Thyroid gland (tissue), 4 donors: ENCODE measurements around the gene HPGDS. TPM values are rescaled to one million over a fixed set of nuclear protein-coding genes. Genes with fewer than 3 reads are reported as not detected.

ENCODE experiments used
- DNase-seq, 2 donors: peaks; one replicate each; pipeline ENCODE4 v3.0.0-alpha.2; 2019
- H3K27ac ChIP-seq, 3 donors: fragments of 200-600 bp; sonication (generic); 1 replicate in 2 of 3; 2 replicates in 1 of 3; pipeline ENCODE4 v1.5.1; 2016 to 2019; ENCODE audit warnings: mild to moderate bottlenecking in 1 of 3, moderate library complexity in 1 of 3
- H3K27me3 ChIP-seq: fragments of 200-600 bp; sonication (generic); one replicate; pipeline ENCODE4 v1.5.1; 2019
- H3K36me3 ChIP-seq, 2 donors: fragments of 200-600 bp; sonication (generic); one replicate each; pipeline ENCODE4 v1.5.1; 2016 to 2019
- H3K4me1 ChIP-seq, 2 donors: fragments of 200-600 bp; sonication (generic); one replicate each; pipeline ENCODE4 v1.5.1; 2017 to 2019
- H3K4me3 ChIP-seq, 3 donors: fragments of 200-600 bp; sonication (generic); replicated peaks in 1 of 3; 1 replicate in 2 of 3; 2 replicates in 1 of 3; pipeline ENCODE4 v1.5.1; 2016; ENCODE audit warnings: mild to moderate bottlenecking in 1 of 3
- H3K9me3 ChIP-seq: fragments of 200-600 bp; sonication (generic); one replicate; pipeline ENCODE4 v1.5.1; 2017
- POLR2A ChIP-seq, 2 donors: fragments of 450-650 bp; IDR thresholded peaks; one replicate each; pipeline ENCODE4 v1.6.1; 2017; ENCODE audit warnings: antibody characterized with exemption in 2 of 2, mild to moderate bottlenecking in 2 of 2, moderate library complexity in 1 of 2
- WGBS, 2 donors: methylation state at CpG; one replicate each; pipeline ENCODE4 v1.1.5; 2017; 5-methylcytosine and 5-hydroxymethylcytosine counted together
- intact Hi-C: fragments of 100-400 bp; cut with DNase I; formaldehyde crosslinking; loops from one replicate; pipeline ENCODE4 v1.15.1; 2023
- total RNA-seq, 4 donors: library from RNA; depleted of rRNA; stranded (reverse); fragments of >200 nt; gene quantifications; one replicate each; pipeline ENCODE4 v1.2.3, GENCODE V29; 2016
- TF ChIP-seq, protein P1 (sequence below), 6 experiments: fragments of 200-600 bp in 3 of 6; fragments of 450-650 bp in 3 of 6; sonication (generic) in 3 of 6; IDR thresholded peaks; one replicate each; pipeline ENCODE4 v1.5.1; 2016 to 2019; ENCODE audit warnings: antibody characterized with exemption in 6 of 6, mild to moderate bottlenecking in 2 of 6, inconsistent platforms in 1 of 6, moderate library complexity in 1 of 6

Gene HPGDS
- total RNA-seq, 4 donors from 2014 or later: 0.67 TPM; not detected in 3

DNA sequence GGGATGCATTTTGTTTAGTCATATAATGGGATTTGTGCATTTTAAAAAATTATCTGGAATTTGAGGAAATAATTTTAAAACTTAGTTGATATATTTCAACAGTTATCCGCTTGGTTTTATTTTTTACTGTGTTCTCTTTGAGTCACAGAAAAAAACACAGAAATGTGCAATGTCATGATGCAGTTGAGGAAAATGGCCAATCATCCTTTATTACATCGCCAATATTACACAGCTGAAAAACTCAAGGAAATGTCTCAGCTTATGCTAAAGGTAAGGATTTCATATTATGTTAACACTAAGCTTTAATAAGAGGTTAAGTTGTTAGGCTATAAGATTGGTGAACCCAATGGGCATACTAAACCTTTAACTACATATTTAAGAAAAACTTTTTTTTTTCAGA lies 63.9 kb downstream of the HPGDS start:
- Histone ChIP-seq H3K4me1 (no peaks in the 10 kb centered on the region), H3K27me3 (no peaks in the 10 kb centered on the region), H3K27ac (no peak overlapping the region), H3K36me3 (peaks cover 38 to 51% of the 10 kb centered on the region in 2 donors), H3K9me3 (no peaks in the 10 kb centered on the region), H3K4me3 (no peak overlapping the region)
- DNase-seq: no peak
- intact Hi-C loops: no loop called here
- 97% methylated on average over 2 of the region's 2 CpGs for WGBS, 2 donors
- no peak for TF ChIP-seq POLR2A (IDR thresholded peaks at IDR 0.05)
- TF ChIP-seq, protein P1, sequence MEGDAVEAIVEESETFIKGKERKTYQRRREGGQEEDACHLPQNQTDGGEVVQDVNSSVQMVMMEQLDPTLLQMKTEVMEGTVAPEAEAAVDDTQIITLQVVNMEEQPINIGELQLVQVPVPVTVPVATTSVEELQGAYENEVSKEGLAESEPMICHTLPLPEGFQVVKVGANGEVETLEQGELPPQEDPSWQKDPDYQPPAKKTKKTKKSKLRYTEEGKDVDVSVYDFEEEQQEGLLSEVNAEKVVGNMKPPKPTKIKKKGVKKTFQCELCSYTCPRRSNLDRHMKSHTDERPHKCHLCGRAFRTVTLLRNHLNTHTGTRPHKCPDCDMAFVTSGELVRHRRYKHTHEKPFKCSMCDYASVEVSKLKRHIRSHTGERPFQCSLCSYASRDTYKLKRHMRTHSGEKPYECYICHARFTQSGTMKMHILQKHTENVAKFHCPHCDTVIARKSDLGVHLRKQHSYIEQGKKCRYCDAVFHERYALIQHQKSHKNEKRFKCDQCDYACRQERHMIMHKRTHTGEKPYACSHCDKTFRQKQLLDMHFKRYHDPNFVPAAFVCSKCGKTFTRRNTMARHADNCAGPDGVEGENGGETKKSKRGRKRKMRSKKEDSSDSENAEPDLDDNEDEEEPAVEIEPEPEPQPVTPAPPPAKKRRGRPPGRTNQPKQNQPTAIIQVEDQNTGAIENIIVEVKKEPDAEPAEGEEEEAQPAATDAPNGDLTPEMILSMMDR (IDR thresholded peaks at IDR 0.05): no peak

DNA sequence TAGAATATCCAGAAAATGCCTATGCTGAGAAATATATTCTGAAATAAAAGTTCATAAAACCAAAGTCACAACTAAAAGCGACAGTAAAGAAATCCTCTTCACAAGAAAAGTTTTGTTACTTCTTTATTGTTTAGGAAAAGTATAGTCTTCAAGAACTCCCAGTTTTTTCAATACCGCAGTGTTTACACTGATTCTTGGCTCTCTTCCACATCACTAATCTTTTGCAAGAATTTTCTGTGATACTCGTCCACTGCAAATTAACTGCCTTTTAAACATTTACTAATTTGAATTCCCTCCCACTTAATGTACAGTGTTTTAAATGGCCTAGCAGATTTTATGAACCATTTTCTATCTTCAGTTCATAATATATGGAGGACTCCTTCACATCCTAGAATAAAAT lies 65.1 kb downstream of the HPGDS start:
- no peaks in the 10 kb centered on the region for H3K27me3 ChIP-seq
- no peak overlapping the region for H3K4me3 ChIP-seq
- H3K4me1 ChIP-seq: no peaks in the 10 kb centered on the region
- no peak for DNase-seq
- peaks cover 35 to 39% of the 10 kb centered on the region in 2 donors for H3K36me3 ChIP-seq
- TF ChIP-seq, protein P1 (IDR thresholded peaks at IDR 0.05): no peak
- no peak for TF ChIP-seq POLR2A (IDR thresholded peaks at IDR 0.05)
- 88 to 90% methylated on average over 3 of the region's 3 CpGs for WGBS, 2 donors
- intact Hi-C loops: no loop called here
- H3K27ac ChIP-seq: no peak overlapping the region
- H3K9me3 ChIP-seq: no peaks in the 10 kb centered on the region

DNA sequence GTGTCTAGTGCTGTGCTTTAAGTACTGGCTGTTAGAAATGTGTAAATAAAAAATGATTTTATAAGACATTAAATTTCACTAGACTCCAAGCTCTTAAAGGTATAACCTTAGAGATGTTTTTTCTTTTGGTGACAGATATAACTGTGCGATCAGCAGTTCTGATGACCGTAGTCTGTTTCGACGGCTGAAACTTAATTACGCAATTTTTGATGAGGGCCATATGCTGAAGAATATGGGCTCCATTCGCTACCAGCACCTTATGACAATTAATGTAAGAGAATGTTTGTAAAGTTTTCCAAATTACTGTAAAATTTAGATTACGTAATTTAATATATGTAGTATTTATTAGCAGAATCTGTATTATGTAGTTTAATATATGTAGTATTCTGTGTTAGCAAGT lies 66.4 kb downstream of the HPGDS start:
- no peaks in the 10 kb centered on the region for H3K4me1 ChIP-seq
- H3K36me3 ChIP-seq: peaks cover 30% of the 10 kb centered on the region in 2 donors
- H3K9me3 ChIP-seq: no peaks in the 10 kb centered on the region
- H3K4me3 ChIP-seq: no peak overlapping the region
- intact Hi-C loops: no loop called here
- H3K27me3 ChIP-seq: no peaks in the 10 kb centered on the region
- WGBS, 2 donors: 97 to 98% methylated on average over 7 of the region's 7 CpGs
- no peak for TF ChIP-seq POLR2A (IDR thresholded peaks at IDR 0.05)
- TF ChIP-seq, protein P1 (IDR thresholded peaks at IDR 0.05): no peak
- no peak for DNase-seq
- H3K27ac ChIP-seq: no peak overlapping the region

DNA sequence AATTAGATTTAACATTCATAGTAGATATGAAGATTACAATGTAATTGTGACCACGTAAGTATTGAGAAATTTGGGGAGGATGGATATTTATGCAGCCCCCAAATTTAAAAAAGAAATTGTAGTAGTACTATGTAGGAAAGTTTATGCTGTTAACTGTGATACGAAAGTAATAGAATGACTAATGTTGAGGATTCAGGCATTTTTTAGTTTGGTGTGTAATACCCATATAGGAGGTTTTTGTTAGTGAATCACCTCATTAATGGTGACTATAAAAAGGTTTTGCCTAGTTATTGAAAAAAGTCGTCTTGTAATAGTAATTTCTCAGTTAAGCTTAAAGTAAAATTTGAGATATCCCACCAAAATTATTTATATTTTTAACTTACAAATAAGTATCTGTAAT lies 67.7 kb downstream of the HPGDS start:
- DNase-seq: no peak
- Histone ChIP-seq H3K36me3 (peaks cover 23 to 30% of the 10 kb centered on the region in 2 donors), H3K27me3 (no peaks in the 10 kb centered on the region), H3K4me3 (no peak overlapping the region), H3K27ac (no peak overlapping the region), H3K9me3 (no peaks in the 10 kb centered on the region), H3K4me1 (no peaks in the 10 kb centered on the region)
- TF ChIP-seq POLR2A (IDR thresholded peaks at IDR 0.05): no peak
- TF ChIP-seq, protein P1 (IDR thresholded peaks at IDR 0.05): no peak
- WGBS, 2 donors: 95% methylated on average over 3 of the region's 3 CpGs
- intact Hi-C loops: no loop called here

DNA sequence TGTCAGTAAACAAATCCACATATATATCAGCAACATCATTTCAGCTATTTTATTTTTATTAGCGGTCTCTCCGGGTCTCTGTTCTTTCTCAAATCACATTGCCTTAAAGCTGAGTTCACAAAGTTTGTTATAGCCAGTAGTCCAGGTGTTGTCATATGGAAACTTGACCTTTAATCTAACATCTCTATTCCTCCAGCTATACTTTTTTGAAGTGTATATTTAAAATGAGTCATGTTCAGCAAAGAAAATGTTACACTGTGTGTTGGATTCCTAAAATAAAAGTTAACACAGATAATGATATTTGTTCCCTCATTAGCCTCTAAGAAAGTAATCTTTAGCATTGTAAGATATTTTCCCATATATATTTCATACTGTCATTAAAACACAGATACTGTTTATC lies 71.4 kb downstream of the HPGDS start:
- no peak overlapping the region for H3K4me3 ChIP-seq
- TF ChIP-seq, protein P1 (IDR thresholded peaks at IDR 0.05): no peak
- no peak for TF ChIP-seq POLR2A (IDR thresholded peaks at IDR 0.05)
- intact Hi-C loops: no loop called here
- no peak overlapping the region for H3K27ac ChIP-seq
- 69 to 95% methylated on average over 2 of the region's 2 CpGs for WGBS, 2 donors
- peaks cover 4 to 8% of the 10 kb centered on the region in 2 donors for H3K36me3 ChIP-seq
- DNase-seq: no peak
- no peaks in the 10 kb centered on the region for H3K27me3 ChIP-seq
- H3K4me1 ChIP-seq: no peaks in the 10 kb centered on the region
- H3K9me3 ChIP-seq: no peaks in the 10 kb centered on the region
